A673 (cell line): ENCODE data around the gene GABARAP. TPM values are rescaled to one million over a fixed set of nuclear protein-coding genes. Genes with fewer than 3 reads are reported as not detected.
"Not testable (repeated sequence)": the region's sequence is repeated elsewhere in the genome, so short reads cannot be mapped to it uniquely, and the experiment has no call there.

ENCODE experiments used
- BruUV-seq: library from RNA; stranded (reverse); fragments of 400-500 nt; replicated peaks from 2 replicates; lab custom pipeline; 2021; lab: Mats Ljungman, UMichigan
- CTCF ChIA-PET: fragments of 300-600 bp; sonication (Branson Sonifier 250); formaldehyde crosslinking; loops from one replicate; lab custom pipeline; 2022; ENCODE audit warnings: antibody characterized with exemption; lab: Charles Lee
- POLR2A ChIA-PET: fragments of 300-600 bp; sonication (Branson Sonifier 250); formaldehyde crosslinking; loops from one replicate; lab custom pipeline; 2022; ENCODE audit warnings: antibody characterized with exemption; ENCODE audit not compliant: low non-redundant PET; lab: Charles Lee
- DNase-seq: peaks from one replicate; pipeline ENCODE4 v3.0.0-alpha.2; 2015; ENCODE audit warnings: low spot score
- H3K27ac ChIP-seq: fragments of 200-600 bp; sonication (generic); 2 replicates; pipeline ENCODE4 v1.5.1; 2016; ENCODE audit warnings: mixed run types, low read depth, mild to moderate bottlenecking, mixed read lengths, antibody characterized with exemption, low read length; ENCODE audit not compliant: poor library complexity, severe bottlenecking
- H3K27me3 ChIP-seq: fragments of 200-600 bp; sonication (generic); replicated peaks from 2 replicates; pipeline ENCODE4 v1.6.1; 2017; ENCODE audit warnings: mixed run types, low read depth, mild to moderate bottlenecking, mixed read lengths, antibody characterized with exemption, low read length; ENCODE audit not compliant: insufficient read depth, poor library complexity
- H3K36me3 ChIP-seq: fragments of 200-600 bp; sonication (generic); 2 replicates; pipeline ENCODE4 v1.6.1; 2016; ENCODE audit warnings: mixed run types, mild to moderate bottlenecking, mixed read lengths, antibody characterized with exemption, low read length; ENCODE audit not compliant: insufficient read depth, poor library complexity, severe bottlenecking
- H3K4me1 ChIP-seq: fragments of 200-600 bp; sonication (generic); 2 replicates; pipeline ENCODE4 v1.6.1; 2017; ENCODE audit warnings: mixed run types, mild to moderate bottlenecking, mixed read lengths, antibody characterized with exemption, low read length; ENCODE audit not compliant: insufficient read depth, poor library complexity, severe bottlenecking
- H3K4me3 ChIP-seq: fragments of 200-600 bp; sonication (generic); 2 replicates; pipeline ENCODE4 v1.5.1; 2016; ENCODE audit warnings: low read depth, mixed run types, mild to moderate bottlenecking, mixed read lengths, low read length; ENCODE audit not compliant: poor library complexity, severe bottlenecking
- H3K9me3 ChIP-seq: fragments of 200-600 bp; sonication (generic); 2 replicates; pipeline ENCODE4 v1.6.1; 2016; ENCODE audit warnings: mixed run types, low read depth, mild to moderate bottlenecking, mixed read lengths, antibody characterized with exemption, low read length; ENCODE audit not compliant: poor library complexity, severe bottlenecking
- CTCF ChIP-seq: fragments of 300-800, 200-600 bp; sonication (generic); conservative IDR thresholded peaks from 2 replicates; pipeline ENCODE4 v1.5.1; 2017; ENCODE audit warnings: low read depth, mild to moderate bottlenecking, antibody characterized with exemption, low read length, moderate library complexity, mixed read lengths
- EZH2 ChIP-seq: fragments of 200-600 bp; sonication (generic); IDR thresholded peaks from 2 replicates; pipeline ENCODE4 v1.6.1; 2017; ENCODE audit warnings: borderline replicate concordance, low read depth, mild to moderate bottlenecking, mixed read lengths, antibody characterized with exemption, low read length; ENCODE audit not compliant: poor library complexity, severe bottlenecking
- intact Hi-C: fragments of 100-400 bp; cut with micrococcal nuclease; formaldehyde crosslinking; loops from one replicate; pipeline ENCODE4 v1.10.0; 2022; ENCODE audit not compliant: unreplicated experiment
- total RNA-seq: library from RNA; stranded (reverse); gene quantifications from 2 replicates; pipeline ENCODE4 v1.2.3, GENCODE V29; 2021

GABARAP gene
- total RNA-seq, 1 experiment from 2014 or later: 296 TPM

DNA sequence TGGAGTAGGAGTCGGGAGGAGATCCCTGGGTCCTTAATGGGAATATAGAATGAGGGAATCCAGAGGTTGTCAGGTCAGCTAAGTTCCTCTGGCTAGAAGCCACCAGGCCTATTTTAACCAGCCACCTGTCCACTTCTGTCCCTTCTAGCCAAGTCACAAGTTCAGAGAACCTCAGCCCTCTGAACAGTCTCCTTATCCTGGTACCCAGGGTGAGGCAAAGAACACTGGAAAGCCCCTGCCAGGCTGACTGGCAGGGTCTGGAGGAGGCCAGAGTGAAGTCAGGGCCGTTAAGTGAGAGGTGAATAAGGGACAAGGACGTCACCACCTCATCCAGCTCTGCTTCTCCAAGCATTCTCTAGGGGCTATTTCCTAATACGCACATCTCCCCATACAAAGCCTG, 6.5 kb upstream of the GABARAP start:
- H3K27ac ChIP-seq: peak overlapping the region; percentile 47
- H3K4me1 ChIP-seq: peaks cover 17% of the 10 kb centered on the region
- no peaks in the 10 kb centered on the region for H3K9me3 ChIP-seq
- no TSS peak for BruUV-seq
- DNase-seq: no peak
- no peak for TF ChIP-seq EZH2
- no peak for TF ChIP-seq CTCF
- ChIA-PET CTCF (interaction anchor here (1.2 kb wide), 1 partner anchor 312 kb away, joined by 3 read pairs; no protein-coding TSS in a partner anchor), POLR2A (no interaction called here)
- intact Hi-C loops: no loop called here
- peaks cover 30% of the 10 kb centered on the region for H3K36me3 ChIP-seq
- H3K27me3 ChIP-seq: no peaks in the 10 kb centered on the region
- no peak overlapping the region for H3K4me3 ChIP-seq

DNA sequence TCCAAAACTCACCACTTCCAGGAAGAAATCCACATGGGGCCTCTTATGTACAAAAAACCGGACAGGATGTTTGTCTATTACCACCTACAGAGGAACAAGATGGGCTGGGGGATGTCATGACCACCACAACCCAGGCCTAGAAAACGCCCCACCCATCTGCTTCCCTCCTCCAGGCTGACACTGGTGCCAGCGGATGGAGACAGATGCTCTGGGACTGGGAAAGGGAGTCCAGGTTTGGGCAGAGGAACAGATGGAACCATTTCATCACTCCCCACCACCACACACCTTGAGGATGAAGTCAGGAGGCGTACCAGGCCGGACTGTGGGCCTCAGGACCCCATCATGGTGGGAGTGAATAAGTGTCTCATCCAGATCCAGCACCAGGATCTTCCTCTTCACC, 4.5 kb upstream of the GABARAP start:
- BruUV-seq: no TSS peak
- Histone ChIP-seq H3K27ac (no peak overlapping the region), H3K4me3 (no peak overlapping the region), H3K9me3 (no peaks in the 10 kb centered on the region), H3K4me1 (peaks cover 17% of the 10 kb centered on the region), H3K36me3 (peaks cover 32% of the 10 kb centered on the region), H3K27me3 (no peaks in the 10 kb centered on the region)
- POLR2A ChIA-PET: no interaction called here
- intact Hi-C loops: no loop called here
- CTCF ChIA-PET: no interaction called here
- no peak for TF ChIP-seq CTCF
- TF ChIP-seq EZH2: no peak
- no peak for DNase-seq

DNA sequence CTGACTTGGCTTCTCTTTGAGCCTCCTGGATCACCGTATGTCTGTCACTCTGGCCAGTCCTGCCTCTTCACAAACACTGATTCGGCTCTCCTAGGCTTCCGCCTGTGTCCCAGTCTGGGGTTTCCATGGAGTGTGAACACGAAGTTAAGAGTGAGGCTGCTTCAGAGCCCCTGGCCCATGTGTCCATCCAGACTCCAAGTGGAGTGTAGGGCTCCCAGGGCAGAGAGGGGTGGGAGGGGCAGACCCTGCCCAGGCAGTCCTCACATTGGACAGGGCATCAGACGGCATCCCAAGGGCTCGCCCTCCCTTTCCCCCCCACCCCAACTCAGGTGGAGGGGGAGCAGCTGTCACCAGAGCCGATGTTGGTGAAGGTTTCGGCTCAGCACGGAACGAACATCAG, 1.6 kb upstream of the GABARAP start:
- H3K4me3 ChIP-seq, POLR2A ChIA-PET, H3K9me3 ChIP-seq, H3K27ac ChIP-seq, DNase-seq, H3K27me3 ChIP-seq, CTCF ChIA-PET: not testable (repeated sequence)
- BruUV-seq: TSS peak; percentile 25
- intact Hi-C loops: loop anchor here (1.0 kb wide), 1 partner anchor 7 kb away; the partner anchor contains the start of gene CTDNEP1
- H3K4me1 ChIP-seq: peaks cover 23% of the 10 kb centered on the region
- H3K36me3 ChIP-seq: peaks cover 43% of the 10 kb centered on the region

DNA sequence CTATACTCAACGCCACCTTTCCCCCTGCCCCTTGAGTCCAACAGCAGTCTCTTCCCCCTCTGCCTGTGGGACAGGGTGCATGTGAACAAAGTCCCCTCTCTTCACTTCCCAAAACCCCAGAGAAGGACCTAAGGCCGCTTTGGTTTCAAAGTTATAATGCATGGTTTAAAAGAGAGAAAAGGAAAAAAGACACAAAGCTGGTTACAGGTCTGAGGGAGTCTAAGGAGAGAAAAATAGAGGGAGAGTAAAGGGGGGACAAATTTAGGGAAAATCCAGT, 1.1 kb upstream of the GABARAP start:
- peaks cover 23% of the 10 kb centered on the region for H3K4me1 ChIP-seq
- intact Hi-C loops: loop anchor here (1.0 kb wide), 1 partner anchor 8 kb away; the partner anchor contains the start of gene CTDNEP1
- H3K36me3 ChIP-seq: peaks cover 43% of the 10 kb centered on the region
- H3K9me3 ChIP-seq: no peaks in the 10 kb centered on the region
- TF ChIP-seq EZH2 (no peak), CTCF (no peak)
- no TSS peak for BruUV-seq
- DNase-seq: no peak
- POLR2A ChIA-PET: no interaction called here
- peak overlapping the region; percentile 72 for H3K4me3 ChIP-seq
- no peaks in the 10 kb centered on the region for H3K27me3 ChIP-seq
- CTCF ChIA-PET: interaction anchor here (0.8 kb wide), 1 partner anchor 23 kb away, joined by 3 read pairs; no protein-coding TSS in a partner anchor
- H3K27ac ChIP-seq: peak overlapping the region; percentile 84
